C4-2B (cell line): ENCODE results near the gene MLLT6.
A peak's percentile ranks its signal among the peaks of the same experiment; 100 is the strongest.

Source experiments
- H3K27ac ChIP-seq: fragments of 450-650 bp; 2 replicates; pipeline ENCODE4 v1.5.1; 2017
- ZFX ChIP-seq: fragments of 450-650 bp; IDR thresholded peaks from 2 replicates; pipeline ENCODE4 v1.6.1; 2017
- TF ChIP-seq, protein P1 (sequence below): fragments of 450-650 bp; conservative IDR thresholded peaks from 2 replicates; pipeline ENCODE4 v1.5.1; 2017; ENCODE audit warnings: mild to moderate bottlenecking

The MLLT6 gene

DNA sequence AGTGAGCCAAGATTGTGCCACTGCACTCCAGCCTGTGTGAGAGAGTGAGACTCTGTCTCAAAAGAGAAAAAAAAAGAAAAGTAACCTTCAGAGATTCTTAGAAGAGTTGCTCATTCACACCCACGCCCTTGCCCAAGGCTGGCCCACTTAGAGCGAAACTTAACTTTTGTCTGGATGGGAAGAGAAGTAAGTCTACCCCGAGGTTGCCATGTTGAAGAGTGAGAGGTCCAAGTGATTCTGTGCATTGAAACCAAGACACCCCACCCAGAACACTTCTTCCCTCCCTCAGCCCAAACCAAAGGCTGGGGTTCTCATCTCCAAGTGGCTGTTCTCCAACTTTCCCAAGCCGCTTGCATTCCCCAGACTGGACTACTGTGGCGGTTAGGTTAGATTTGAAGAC lies 22.7 kb downstream of the MLLT6 start:
- TF ChIP-seq ZFX, result no peak
- TF ChIP-seq, protein P1, sequence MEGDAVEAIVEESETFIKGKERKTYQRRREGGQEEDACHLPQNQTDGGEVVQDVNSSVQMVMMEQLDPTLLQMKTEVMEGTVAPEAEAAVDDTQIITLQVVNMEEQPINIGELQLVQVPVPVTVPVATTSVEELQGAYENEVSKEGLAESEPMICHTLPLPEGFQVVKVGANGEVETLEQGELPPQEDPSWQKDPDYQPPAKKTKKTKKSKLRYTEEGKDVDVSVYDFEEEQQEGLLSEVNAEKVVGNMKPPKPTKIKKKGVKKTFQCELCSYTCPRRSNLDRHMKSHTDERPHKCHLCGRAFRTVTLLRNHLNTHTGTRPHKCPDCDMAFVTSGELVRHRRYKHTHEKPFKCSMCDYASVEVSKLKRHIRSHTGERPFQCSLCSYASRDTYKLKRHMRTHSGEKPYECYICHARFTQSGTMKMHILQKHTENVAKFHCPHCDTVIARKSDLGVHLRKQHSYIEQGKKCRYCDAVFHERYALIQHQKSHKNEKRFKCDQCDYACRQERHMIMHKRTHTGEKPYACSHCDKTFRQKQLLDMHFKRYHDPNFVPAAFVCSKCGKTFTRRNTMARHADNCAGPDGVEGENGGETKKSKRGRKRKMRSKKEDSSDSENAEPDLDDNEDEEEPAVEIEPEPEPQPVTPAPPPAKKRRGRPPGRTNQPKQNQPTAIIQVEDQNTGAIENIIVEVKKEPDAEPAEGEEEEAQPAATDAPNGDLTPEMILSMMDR, result no peak
- H3K27ac ChIP-seq, result no peak overlapping the region

DNA sequence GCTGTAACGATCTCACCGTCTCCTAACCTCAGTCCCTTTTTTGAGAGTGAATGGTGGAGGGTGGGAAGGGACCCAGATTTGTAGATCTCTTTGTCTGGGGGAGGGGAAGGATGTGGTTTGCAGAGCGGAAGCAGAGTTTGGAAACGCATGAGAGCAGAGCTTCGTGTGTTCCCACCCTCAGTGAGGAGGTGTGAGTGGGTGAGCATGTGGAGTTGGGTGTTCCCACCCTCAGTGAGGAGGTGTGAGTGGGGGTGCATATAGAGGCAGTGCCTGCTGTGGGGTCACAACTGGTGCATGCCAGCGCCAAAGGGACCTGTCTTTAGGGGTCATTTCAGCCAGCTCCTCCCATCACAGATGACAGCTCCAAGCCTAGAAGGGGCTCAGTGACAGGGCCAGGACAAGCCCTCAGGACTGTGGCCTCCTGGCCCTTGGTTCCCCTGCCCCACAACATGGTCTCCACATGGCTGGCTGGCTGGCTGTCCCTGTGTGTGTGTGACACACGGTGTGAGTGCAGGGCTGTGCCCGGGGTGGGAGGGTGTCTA lies 23.3 kb downstream of the MLLT6 start:
- TF ChIP-seq, protein P1, result no peak
- peak overlapping the region; percentile 95; the same call in 1 of the 2 replicates for H3K27ac ChIP-seq

DNA sequence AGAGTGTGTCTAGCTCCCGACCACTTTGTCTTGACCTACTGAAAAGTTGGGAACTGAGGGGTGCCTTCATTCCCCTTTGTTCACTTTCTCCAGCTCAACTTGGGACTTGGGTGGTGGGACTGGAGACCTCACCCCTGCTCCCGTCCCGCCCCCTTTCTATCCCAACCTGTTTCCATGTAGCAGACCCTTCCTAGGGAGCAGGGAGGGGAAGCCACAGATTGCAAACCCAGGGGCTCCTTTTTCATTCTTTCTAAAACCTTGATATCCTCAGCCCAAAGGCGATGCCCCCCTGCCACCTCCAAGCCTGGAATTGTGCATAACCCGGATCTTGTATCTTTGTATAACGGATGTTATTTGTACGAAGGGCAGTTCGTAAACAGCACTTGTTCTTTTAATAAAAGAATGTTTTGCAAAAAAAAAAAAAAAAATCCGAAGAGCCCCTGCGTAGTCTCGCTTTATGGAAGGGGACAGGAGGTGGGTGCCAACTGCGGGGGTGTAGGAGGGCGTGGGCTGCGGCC lies 24.4 kb downstream of the MLLT6 start:
- TF ChIP-seq, protein P1, result no peak
- no peak for TF ChIP-seq ZFX
- H3K27ac ChIP-seq, result peak overlapping the region; percentile 95

DNA sequence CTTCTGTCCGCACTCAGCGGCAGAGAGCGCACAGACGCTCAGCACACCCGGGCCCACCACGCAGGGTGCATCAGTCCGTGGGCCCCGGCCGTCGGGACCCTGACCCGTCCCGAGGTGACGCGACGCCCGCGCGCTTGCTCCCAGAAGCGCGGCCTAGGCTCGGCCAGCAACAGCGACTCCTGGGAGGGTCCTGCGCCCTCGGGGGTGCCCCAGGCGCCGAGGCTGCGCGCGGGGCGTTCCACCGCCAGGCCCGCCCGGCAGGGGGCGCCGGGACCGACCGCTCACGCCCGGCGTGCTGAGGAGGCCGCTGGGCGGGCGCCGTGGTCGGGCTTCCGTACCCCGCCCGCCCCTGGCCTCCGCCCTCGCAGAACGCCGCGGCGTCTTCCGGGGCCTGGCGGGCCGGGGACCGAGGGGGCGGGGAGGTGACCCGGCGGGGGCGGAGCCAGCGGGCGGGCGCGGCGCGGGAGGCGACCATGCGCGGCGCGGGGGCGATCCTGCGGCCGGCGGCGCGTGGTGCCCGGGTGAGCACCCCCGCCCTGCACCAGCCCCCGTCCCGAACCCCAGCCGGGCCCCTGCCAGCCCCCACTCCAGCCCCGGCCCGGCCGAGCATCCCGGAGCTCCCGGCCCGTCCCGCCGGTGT lies 24.9 kb downstream of the MLLT6 start, which contains the start of gene CISD3:
TSS of gene CISD3 (plus strand) at position 456 of the 640 bp plus-strand sequence. CDS start at position 474, 18 bp downstream.
- TF ChIP-seq, protein P1, result peak; percentile 98
- 0 out of 2 replicates have a peak, but pooled peaks have one; percentile 23 for TF ChIP-seq ZFX
- peak within 1 kb of the TSS; percentile 95 for H3K27ac ChIP-seq

DNA sequence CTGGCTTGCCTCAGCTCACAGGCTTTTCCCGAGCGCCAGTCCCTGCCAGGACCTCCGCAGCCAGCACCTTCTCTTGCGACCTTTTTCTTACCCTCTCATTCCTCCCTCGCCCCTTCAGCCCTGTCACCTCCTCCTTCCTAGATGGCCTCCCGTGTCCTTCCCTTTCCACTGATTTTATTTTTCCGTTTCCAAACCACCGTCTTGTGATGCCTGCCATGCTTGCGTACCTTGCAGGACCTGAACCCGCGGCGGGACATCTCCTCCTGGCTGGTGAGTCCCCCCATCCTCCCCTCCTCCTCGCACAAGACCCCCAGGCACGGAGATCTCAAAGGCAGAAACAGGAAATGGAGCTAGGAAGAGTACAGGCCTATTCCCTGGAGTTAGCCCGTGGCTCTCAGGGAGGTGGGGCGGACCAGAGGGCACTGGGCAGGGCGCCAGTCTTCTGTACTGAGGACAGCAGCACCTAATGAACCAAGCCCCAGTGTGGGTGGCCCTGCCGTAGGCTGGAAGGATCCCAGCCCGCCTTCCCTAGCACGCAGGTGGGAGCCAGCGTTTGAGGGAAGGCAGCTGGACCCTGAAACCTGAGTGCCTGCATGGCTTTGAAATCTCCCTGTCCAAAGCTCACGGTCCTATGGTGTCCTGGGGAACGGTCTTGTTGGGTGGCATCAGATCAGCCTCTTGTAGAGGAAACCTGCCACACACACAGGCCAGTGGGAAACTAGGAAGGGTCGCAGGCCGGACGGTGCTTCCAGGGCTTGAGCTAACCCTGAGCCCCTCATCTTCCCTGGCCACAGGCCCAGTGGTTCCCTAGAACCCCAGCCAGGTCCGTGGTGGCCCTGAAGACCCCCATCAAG lies 25.7 kb downstream of the MLLT6 start:
- peak overlapping the region; percentile 95 for H3K27ac ChIP-seq

DNA sequence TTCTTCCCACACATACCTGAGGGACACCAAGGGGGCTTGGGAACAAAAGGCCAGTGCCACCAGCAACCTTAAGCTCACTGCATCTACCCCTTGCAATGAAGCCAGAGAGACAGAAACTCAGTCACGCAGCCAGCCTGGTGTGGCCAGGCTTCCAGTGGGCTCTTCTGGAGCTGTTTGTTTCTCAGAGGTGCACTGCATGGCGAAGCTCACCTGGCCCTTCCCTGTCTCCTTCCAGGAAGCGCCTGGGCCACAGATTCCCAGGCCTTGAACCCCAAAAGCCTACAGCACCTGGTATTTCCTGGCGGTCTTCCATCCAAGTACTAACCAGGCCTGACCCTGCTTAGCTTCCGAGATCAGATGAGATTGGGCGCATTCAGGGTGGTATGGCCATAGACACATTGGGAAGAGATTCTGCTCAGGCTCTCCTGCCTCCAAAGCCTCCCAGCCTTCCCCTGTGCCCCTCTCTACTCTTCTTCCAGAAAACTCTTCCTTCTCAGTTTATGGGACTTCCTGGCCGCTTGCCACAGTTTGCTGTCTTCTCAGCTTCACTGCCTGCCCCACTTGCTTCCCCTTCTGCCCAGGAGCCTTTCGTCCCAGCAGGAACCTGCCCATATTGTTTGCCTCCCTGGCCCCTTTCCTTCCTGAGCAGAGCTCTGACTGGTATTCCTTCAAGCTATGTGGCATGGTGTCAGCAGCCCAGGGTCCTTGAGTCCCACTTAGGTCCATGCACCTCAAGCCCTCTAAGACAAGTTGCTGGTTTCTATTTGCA lies 26.6 kb downstream of the MLLT6 start:
- H3K27ac ChIP-seq, result peak overlapping the region; percentile 95
- no peak for TF ChIP-seq ZFX
- TF ChIP-seq, protein P1, result no peak

More for the DNA sequence above, 25.7 kb downstream of the MLLT6 start:
- TF ChIP-seq, protein P1, result no peak
- TF ChIP-seq ZFX, result peak; percentile 59; the same call in 1 of the 2 replicates
